D721Med (cell line): ENCODE results near the gene PID1.

Experiments
- DNase-seq: peaks from one replicate; pipeline ENCODE4 v3.0.0; 2011; ENCODE audit warnings: low spot score; ENCODE audit not compliant: insufficient read length
- FAIRE-seq: peaks from 2 replicates; lab custom pipeline; 2011; peaks lifted over from hg19 to GRCh38; lab: Jason Lieb, UNC
- CTCF ChIP-seq: IDR thresholded peaks from 2 replicates; pipeline ENCODE4 v1.5.1; 2012; ENCODE audit warnings: mild to moderate bottlenecking, control low read depth; ENCODE audit not compliant: insufficient read depth; ENCODE audit errors: missing control alignments

PID1 gene

GRCh38 chr2:229132236-229132635 lies 138.9 kb downstream of the PID1 start:
- DNase-seq: no peak
- FAIRE-seq: no peak
- no peak for TF ChIP-seq CTCF

GRCh38 chr2:229130522-229130921 lies 140.6 kb downstream of the PID1 start:
- no peak for TF ChIP-seq CTCF
- DNase-seq: no peak
- FAIRE-seq: no peak

GRCh38 chr2:229129738-229130371 lies 141.2 kb downstream of the PID1 start:
- DNase-seq (no peak), FAIRE-seq (no peak)
- no peak for TF ChIP-seq CTCF

GRCh38 chr2:229127471-229127870 lies 143.6 kb downstream of the PID1 start:
- no peak for FAIRE-seq
- no peak for TF ChIP-seq CTCF
- DNase-seq: no peak

- DNase-seq (no peak), FAIRE-seq (no peak)
- TF ChIP-seq CTCF: no peak
Measured at GRCh38 chr2:229126066-229126465, 145.0 kb downstream of the PID1 start.

GRCh38 chr2:229124136-229124535 lies 147.0 kb downstream of the PID1 start:
- no peak for FAIRE-seq
- DNase-seq: no peak
- no peak for TF ChIP-seq CTCF

GRCh38 chr2:229118927-229119326 lies 152.2 kb downstream of the PID1 start:
- TF ChIP-seq CTCF: no peak
- DNase-seq (no peak), FAIRE-seq (no peak)
